GM23338 (cell line): ENCODE data around the gene PDHX.

Source experiments
- EZH2 ChIP-seq: fragments of 200-600 bp; sonication (generic); IDR thresholded peaks from one replicate; pipeline ENCODE4 v1.8.0; 2017; ENCODE audit warnings: antibody characterized with exemption, mild to moderate bottlenecking, low read depth; ENCODE audit not compliant: unreplicated experiment
- EZH2phosphoT487 ChIP-seq: fragments of 200-600 bp; sonication (generic); IDR thresholded peaks from one replicate; pipeline ENCODE4 v1.8.1; 2018; ENCODE audit warnings: antibody characterized with exemption; ENCODE audit not compliant: unreplicated experiment
- POLR2AphosphoS5 ChIP-seq: IDR thresholded peaks from 2 replicates; pipeline ENCODE4 v1.6.1; 2016; ENCODE audit warnings: antibody characterized with exemption, low read depth
- REST ChIP-seq: IDR thresholded peaks from one replicate; pipeline ENCODE4 v1.6.1; 2018; ENCODE audit warnings: antibody characterized with exemption; ENCODE audit not compliant: unreplicated experiment
- ZNF114 ChIP-seq: fragments of 250-450 bp; sonication (Bioruptor Pico); IDR thresholded peaks from 2 replicates; pipeline ENCODE4 v1.5.0; 2020; ENCODE audit warnings: mild to moderate bottlenecking, moderate library complexity
- TF ChIP-seq, protein P1 (sequence below), 2 experiments: fragments of 200-600 bp in 1 of 2; sonication (generic) in 1 of 2; conservative IDR thresholded peaks; 2 replicates each; pipeline versions ENCODE4 v1.5.1 to v1.6.1; 2016 to 2017; ENCODE audit warnings: antibody characterized with exemption in 2 of 2, low read depth in 2 of 2, mild to moderate bottlenecking in 2 of 2, moderate library complexity in 1 of 2

DNA sequence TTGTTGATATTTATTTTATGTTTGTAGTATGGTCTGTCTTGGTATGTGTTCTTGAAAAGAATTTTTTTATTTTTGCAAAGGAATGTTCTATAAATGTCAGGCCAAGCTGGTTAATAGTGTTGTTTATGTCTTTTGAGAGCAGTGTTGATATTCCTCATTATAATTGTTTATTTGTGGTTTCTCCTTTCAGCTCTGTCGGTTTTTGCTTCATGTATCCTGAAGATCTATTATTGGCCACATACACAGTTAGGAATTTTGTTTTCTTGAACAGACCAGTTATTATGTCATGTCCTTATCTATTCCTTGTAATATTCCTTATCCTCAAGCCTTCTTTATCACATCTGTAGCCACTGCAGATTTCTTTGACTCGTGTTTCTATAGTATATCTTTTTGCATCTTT lies 56.5 kb downstream of the PDHX start:
- TF ChIP-seq, protein P1, sequence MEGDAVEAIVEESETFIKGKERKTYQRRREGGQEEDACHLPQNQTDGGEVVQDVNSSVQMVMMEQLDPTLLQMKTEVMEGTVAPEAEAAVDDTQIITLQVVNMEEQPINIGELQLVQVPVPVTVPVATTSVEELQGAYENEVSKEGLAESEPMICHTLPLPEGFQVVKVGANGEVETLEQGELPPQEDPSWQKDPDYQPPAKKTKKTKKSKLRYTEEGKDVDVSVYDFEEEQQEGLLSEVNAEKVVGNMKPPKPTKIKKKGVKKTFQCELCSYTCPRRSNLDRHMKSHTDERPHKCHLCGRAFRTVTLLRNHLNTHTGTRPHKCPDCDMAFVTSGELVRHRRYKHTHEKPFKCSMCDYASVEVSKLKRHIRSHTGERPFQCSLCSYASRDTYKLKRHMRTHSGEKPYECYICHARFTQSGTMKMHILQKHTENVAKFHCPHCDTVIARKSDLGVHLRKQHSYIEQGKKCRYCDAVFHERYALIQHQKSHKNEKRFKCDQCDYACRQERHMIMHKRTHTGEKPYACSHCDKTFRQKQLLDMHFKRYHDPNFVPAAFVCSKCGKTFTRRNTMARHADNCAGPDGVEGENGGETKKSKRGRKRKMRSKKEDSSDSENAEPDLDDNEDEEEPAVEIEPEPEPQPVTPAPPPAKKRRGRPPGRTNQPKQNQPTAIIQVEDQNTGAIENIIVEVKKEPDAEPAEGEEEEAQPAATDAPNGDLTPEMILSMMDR (conservative IDR thresholded peaks at IDR 0.05; ENCODE audit: low read depth in 2 of 2): no peak
- no peak for TF ChIP-seq POLR2AphosphoS5
- TF ChIP-seq ZNF114 (CRISPR knock-in tag): no peak
- TF ChIP-seq REST: no peak
- no peak for TF ChIP-seq EZH2
- no peak for TF ChIP-seq EZH2phosphoT487
